Smooth muscle cell (in vitro differentiated cells): ENCODE measurements around the gene RPL31. TPM values are rescaled to one million over a fixed set of nuclear protein-coding genes. Genes with fewer than 3 reads are reported as not detected.

Experiments used
- DNase-seq: peaks from one replicate; lab custom pipeline; 2025; ENCODE audit not compliant: unreplicated experiment; lab: John Stamatoyannopoulos, UW
- H2AFZ ChIP-seq: fragments of 200-600 bp; sonication (generic); 2 replicates; pipeline ENCODE4 v1.6.0; 2016; ENCODE audit warnings: antibody characterized with exemption, low read depth, mild to moderate bottlenecking
- H3F3A ChIP-seq: fragments of 200-600 bp; sonication (generic); 2 replicates; pipeline ENCODE4 v1.6.0; 2017; ENCODE audit warnings: antibody characterized with exemption, low read depth
- H3K27ac ChIP-seq: fragments of 200-600 bp; sonication (generic); 2 replicates; pipeline ENCODE4 v1.5.1; 2016; ENCODE audit warnings: low read depth, mild to moderate bottlenecking
- H3K27me3 ChIP-seq: fragments of 200-600 bp; sonication (generic); 2 replicates; pipeline ENCODE4 v1.6.1; 2016; ENCODE audit warnings: low read depth, mild to moderate bottlenecking
- H3K36me3 ChIP-seq: fragments of 200-600 bp; sonication (generic); 2 replicates; pipeline ENCODE4 v1.5.1; 2016; ENCODE audit warnings: low read depth
- H3K4me1 ChIP-seq: fragments of 200-600 bp; sonication (generic); 2 replicates; pipeline ENCODE4 v1.5.1; 2016; ENCODE audit warnings: low read depth
- H3K4me2 ChIP-seq: fragments of 200-600 bp; sonication (generic); 2 replicates; pipeline ENCODE4 v1.6.0; 2016; ENCODE audit warnings: mild to moderate bottlenecking
- H3K4me3 ChIP-seq: fragments of 200-600 bp; sonication (generic); 2 replicates; pipeline ENCODE4 v1.5.1; 2016; ENCODE audit warnings: mild to moderate bottlenecking
- H3K79me2 ChIP-seq: fragments of 200-600 bp; sonication (generic); 2 replicates; pipeline ENCODE4 v1.6.0; 2016; ENCODE audit warnings: low read depth, mild to moderate bottlenecking
- H3K9ac ChIP-seq: fragments of 200-600 bp; sonication (generic); 2 replicates; pipeline ENCODE4 v1.6.0; 2016; ENCODE audit warnings: low read depth
- H3K9me3 ChIP-seq: fragments of 200-600 bp; sonication (generic); replicated peaks from 2 replicates; pipeline ENCODE4 v1.5.1; 2016; ENCODE audit warnings: low read depth
- H4K20me1 ChIP-seq: fragments of 200-600 bp; sonication (generic); 2 replicates; pipeline ENCODE4 v1.6.0; 2016; ENCODE audit warnings: low read depth
- CTCF ChIP-seq: fragments of 200-600 bp; sonication (generic); IDR thresholded peaks from 2 replicates; pipeline ENCODE4 v1.5.1; 2017; ENCODE audit warnings: borderline replicate concordance, mild to moderate bottlenecking, antibody characterized with exemption; ENCODE audit not compliant: insufficient read depth, poor library complexity, severe bottlenecking
- WGBS: methylation state at CpG from one replicate; pipeline ENCODE4 v1.1.7; 2016; ENCODE audit warnings: low lambda C conversion rate; 5-methylcytosine and 5-hydroxymethylcytosine counted together
- polyA plus RNA-seq: library from polyadenylated mRNA; unstranded; fragments of >200 nt; fragmentation: Nextera tagmentation; extraction: Ambion mirVana; gene quantifications from 2 replicates; pipeline ENCODE4 v1.2.1, GENCODE V29; 2016
- total RNA-seq: library from RNA; depleted of rRNA; stranded (reverse); fragments of >200 nt; gene quantifications from 2 replicates; pipeline ENCODE4 v1.2.3, GENCODE V29; 2014

The RPL31 gene
- total and polyA plus RNA-seq, 2 experiments from 2014 or later = 1,320 to 1,508 TPM

DNA sequence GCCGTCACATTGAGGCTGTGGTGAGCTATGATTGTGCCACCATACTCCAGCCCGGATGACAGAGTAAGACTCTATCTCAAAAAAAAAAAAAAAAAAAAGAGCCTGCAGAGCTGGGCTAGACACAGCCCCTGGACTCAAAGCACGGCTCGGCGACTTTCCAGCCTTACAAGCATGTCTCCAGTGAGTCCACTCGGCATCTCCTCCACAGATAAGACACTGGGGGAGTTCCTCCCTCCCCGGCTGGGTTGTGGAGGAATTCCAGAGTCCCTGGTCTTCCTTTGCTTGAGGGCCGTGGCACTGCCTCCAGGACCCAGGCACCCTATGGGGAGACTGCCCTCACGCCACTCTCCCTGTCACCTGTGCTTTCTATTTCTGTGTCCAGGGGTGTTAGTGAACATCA lies 30.9 kb upstream of the RPL31 start:
- H3K4me2 ChIP-seq = no peak overlapping the region
- H3K4me1 ChIP-seq = no peaks in the 10 kb centered on the region
- TF ChIP-seq CTCF = no peak
- no peak overlapping the region for H2AFZ ChIP-seq
- no peak overlapping the region for H3K27ac ChIP-seq
- peaks cover 6% of the 10 kb centered on the region for H3F3A ChIP-seq
- 84% methylated on average over 9 of the region's 9 CpGs for WGBS
- no peak overlapping the region for H3K9ac ChIP-seq
- no peak overlapping the region for H3K4me3 ChIP-seq
- no peaks in the 10 kb centered on the region for H3K79me2 ChIP-seq
- H3K27me3 ChIP-seq = no peaks in the 10 kb centered on the region
- no peak for DNase-seq
- H3K36me3 ChIP-seq = no peaks in the 10 kb centered on the region
- H4K20me1 ChIP-seq = no peaks in the 10 kb centered on the region
- H3K9me3 ChIP-seq = no peaks in the 10 kb centered on the region

- Histone ChIP-seq H3K79me2 (no peaks in the 10 kb centered on the region), H3K27me3 (no peaks in the 10 kb centered on the region), H3K4me1 (no peaks in the 10 kb centered on the region), H3K36me3 (no peaks in the 10 kb centered on the region), H2AFZ (no peak overlapping the region), H3K4me2 (no peak overlapping the region), H3K9me3 (no peaks in the 10 kb centered on the region), H3F3A (peaks cover 14% of the 10 kb centered on the region), H3K27ac (no peak overlapping the region), H3K4me3 (no peak overlapping the region), H4K20me1 (no peaks in the 10 kb centered on the region), H3K9ac (no peak overlapping the region)
- no peak for DNase-seq
- WGBS = 91% methylated on average over 7 of the region's 7 CpGs
- TF ChIP-seq CTCF = no peak
Measured at GRCh38 chr2:100972452-100972851, 29.6 kb upstream of the RPL31 start.

DNA sequence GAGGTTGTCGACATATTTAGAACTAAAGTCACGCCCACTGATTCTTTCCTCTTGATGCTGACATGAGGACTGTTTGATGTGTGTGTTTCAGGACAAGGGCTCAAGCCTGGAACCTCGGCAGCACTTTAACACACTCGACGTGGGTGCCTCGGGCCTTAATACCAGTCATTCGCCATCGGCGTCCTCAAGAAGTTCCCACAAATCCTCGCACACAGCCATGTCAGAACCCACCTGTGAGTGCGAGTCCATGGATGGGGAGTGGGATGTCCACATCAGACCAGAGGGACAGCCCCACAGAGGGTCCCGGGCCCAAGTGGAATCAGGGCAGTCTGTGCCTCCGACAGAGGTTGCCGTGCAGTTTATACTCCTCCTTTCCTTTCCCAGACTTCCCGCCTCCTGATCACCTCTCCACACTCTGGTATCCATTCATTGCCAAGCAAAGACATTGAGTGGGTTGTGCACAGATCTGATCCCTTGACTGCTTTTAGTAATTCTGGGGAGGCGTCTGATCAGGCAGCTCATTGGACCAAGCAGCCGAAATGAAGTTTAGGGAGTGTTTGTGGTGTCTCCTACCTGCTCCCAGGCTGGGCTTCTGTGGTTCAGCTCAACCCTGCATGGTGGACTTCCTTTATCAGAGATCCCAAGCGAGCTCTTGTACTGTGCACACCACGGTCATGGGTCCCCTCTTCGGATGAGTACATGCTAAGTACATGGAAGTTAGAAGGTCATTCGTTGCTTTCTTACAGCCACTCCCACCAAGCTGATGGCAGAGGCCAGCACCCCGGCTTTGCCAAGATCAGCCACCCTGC lies 27.2 kb upstream of the RPL31 start:
- H3K9ac ChIP-seq = no peak overlapping the region
- H4K20me1 ChIP-seq = no peaks in the 10 kb centered on the region
- H3K4me1 ChIP-seq = no peaks in the 10 kb centered on the region
- TF ChIP-seq CTCF = no peak
- H3K27me3 ChIP-seq = no peaks in the 10 kb centered on the region
- WGBS = 91% methylated on average over 22 of the region's 22 CpGs
- no peak for DNase-seq
- H3K27ac ChIP-seq = no peak overlapping the region
- no peak overlapping the region for H2AFZ ChIP-seq
- no peaks in the 10 kb centered on the region for H3K36me3 ChIP-seq
- H3K79me2 ChIP-seq = no peaks in the 10 kb centered on the region
- no peak overlapping the region for H3K4me2 ChIP-seq
- H3F3A ChIP-seq = peaks cover 18% of the 10 kb centered on the region
- no peaks in the 10 kb centered on the region for H3K9me3 ChIP-seq
- H3K4me3 ChIP-seq = no peak overlapping the region

DNA sequence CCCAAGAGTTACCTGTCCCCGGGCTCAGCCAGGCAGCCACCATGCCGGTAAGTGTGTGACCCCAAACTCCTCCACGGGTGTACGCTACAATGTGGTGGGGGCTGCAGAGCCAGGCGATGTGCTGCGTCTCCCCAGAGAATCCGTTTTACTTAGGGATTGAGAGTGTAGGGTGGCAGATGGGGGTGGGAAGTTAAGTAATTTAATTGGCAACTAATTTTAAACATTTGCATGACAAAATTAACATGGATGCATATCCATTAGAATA lies 26.6 kb upstream of the RPL31 start:
- H3K9ac ChIP-seq = no peak overlapping the region
- H2AFZ ChIP-seq = no peak overlapping the region
- H3K4me2 ChIP-seq = no peak overlapping the region
- no peaks in the 10 kb centered on the region for H3K9me3 ChIP-seq
- WGBS = 97% methylated on average over 7 of the region's 7 CpGs
- no peaks in the 10 kb centered on the region for H3K36me3 ChIP-seq
- H3K4me1 ChIP-seq = no peaks in the 10 kb centered on the region
- peaks cover 18% of the 10 kb centered on the region for H3F3A ChIP-seq
- no peak for DNase-seq
- no peak overlapping the region for H3K4me3 ChIP-seq
- H3K27ac ChIP-seq = no peak overlapping the region
- no peaks in the 10 kb centered on the region for H4K20me1 ChIP-seq
- H3K27me3 ChIP-seq = no peaks in the 10 kb centered on the region
- no peak for TF ChIP-seq CTCF
- no peaks in the 10 kb centered on the region for H3K79me2 ChIP-seq
